ENCODE measurements around the gene DSCAML1.

DSCAML1 gene

DNA sequence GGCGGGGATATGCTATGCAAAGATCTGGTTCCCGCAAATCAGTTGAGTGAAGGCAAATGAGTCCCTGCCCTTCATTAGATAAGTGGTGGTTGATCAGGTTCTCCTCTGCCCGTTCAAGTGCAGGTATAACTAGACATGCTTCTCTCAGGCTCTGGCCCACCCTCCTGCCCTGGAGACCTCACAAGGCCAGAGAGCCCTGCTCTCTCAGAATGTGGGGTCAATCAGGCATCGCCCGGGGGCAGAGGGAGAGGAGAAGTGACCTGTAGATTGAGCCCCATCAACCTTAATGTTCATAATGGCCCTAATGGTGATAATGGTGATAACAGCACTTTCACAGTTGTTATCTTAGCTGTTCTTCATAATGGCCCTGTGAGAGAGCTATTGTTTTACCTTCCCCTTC, 224.3 kb downstream of the DSCAML1 start:
- no peak for DNase-seq

DNA sequence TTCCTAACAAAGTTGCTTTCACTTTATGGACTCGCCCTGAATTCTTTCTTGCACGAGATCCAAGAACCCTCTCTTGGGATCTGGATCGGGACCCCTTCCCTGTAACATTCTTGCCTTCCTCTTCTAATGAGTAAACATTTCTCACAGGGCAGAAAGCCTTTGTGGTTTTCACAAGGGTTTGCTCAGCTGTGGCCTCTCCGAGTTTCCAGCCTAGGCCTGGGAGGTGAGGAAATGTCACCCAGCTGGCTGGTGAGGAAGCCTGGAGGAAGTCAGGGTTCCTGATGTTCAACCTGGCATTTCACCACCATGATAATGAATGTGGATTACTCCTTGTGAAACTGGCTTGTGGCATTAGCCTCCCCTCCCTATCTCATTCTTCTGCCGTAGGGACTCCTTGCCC, 224.9 kb downstream of the DSCAML1 start:
- no peak for DNase-seq

- no peak for DNase-seq
Measured at GRCh38 chr11:117570701-117571100, 226.3 kb downstream of the DSCAML1 start.

- no peak for DNase-seq
Measured at GRCh38 chr11:117569911-117570310, 227.1 kb downstream of the DSCAML1 start.

DNA sequence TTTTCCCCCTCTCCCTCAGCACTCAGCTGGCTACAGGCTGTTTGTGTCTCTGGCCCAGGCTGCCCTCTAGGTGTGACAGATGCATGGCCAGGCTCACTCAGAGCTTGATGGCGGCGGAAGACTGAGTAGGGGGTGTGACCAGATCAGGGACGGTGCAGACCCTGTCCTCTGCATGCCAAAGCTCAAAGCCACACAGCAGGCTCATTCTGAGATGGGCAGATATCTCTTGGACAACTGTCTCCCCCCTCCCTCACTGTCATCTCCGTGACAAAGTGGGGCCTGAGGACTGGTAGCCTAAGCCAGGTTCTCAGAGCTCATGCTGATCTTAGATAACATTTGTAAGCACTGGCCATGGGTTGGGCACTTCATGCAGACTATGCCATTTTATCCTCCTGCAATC, 231.3 kb downstream of the DSCAML1 start:
- DNase-seq: no peak

DNA sequence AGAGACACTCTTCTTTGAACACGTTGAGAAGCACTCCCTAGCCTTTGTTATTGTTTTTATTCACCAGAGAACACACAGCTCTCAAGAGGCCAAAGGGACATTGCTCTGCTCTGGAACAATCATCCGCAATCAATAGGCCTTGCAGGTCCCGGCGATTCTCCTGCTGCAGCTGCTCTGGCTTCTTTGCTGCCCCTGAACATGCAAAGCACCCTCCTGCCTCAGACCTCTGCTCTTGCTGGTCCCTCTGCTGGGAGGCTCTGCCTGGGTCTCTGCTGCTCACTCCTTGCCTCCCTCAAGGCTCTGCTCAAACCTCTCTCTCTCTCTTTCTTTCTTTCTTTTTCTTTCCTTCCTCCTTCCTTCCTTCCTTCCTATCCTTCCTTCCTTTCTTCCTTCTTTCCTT, 232.7 kb downstream of the DSCAML1 start:
- DNase-seq: no peak

DNA sequence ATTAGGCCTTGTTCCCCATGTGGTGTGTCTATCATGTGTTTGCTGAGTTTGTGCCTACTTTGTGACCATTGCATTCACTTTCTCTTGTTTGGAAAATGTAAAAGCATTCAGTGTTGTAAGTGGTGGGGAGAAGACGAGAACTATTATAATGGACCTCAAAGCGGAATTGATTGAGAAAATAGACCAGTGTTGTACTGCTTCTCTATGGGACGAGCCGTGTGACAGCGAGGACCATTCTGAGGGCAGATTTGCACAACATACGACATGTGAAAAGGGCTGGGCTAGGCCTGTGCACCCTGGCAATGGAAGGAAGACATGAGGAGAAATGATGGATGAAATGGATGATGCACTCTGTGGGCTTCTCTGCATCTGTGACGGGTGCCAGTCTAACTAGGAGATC, 233.5 kb downstream of the DSCAML1 start:
- no peak for DNase-seq

GRCh38 chr11:117562136-117562535, 234.9 kb downstream of the DSCAML1 start:
- no peak for DNase-seq

GRCh38 chr11:117560780-117561530, 236.1 kb downstream of the DSCAML1 start:
- DNase-seq: no peak

DNA sequence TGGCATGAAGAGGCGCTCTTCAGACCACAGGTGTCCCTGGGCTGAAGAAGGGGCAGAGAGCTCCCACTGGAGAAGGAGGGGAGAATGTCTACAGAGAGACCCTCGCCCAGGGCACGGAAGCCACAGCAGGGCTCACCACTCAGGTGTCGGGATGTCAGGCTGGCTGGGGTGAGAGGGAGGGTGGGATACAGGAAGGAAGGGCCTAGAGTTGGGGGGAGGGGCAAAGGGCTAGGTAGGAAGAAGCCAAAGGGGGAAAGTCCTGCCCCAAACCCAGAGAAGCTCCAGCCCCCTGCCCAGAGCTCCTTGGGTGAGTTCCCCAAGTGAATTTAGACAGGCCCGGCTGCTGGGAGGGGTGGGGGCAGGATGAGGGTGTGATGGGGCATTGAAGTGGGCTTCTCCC, 237.3 kb downstream of the DSCAML1 start:
- no peak for DNase-seq

GRCh38 chr11:117557361-117557760, 239.7 kb downstream of the DSCAML1 start:
- no peak for DNase-seq

- no peak for DNase-seq
Measured at GRCh38 chr11:117554601-117555333, 242.2 kb downstream of the DSCAML1 start.

DNA sequence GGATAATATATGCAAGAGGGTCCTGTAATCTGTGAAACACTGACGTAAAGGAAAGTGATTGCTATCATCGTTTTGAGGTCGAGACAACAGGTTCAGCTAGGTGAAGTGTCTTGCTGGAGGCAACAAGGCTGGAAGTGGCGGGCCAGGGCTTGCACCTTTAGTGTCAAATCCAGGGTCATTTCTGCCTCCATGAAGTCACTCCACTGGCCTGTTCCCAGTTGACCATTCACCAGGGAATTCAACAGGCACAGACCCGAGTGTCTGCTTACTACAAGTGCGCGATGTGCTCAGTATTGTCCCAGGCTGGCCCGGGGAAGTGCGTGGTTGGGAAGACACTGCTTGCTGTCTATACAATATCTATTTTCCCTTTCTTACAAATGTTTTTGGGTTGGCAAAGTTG, 244.4 kb downstream of the DSCAML1 start:
- no peak for DNase-seq

- no peak for DNase-seq
Measured at GRCh38 chr11:117551761-117552343, 245.2 kb downstream of the DSCAML1 start.

- no peak for DNase-seq
Measured at GRCh38 chr11:117550466-117550865, 246.6 kb downstream of the DSCAML1 start.

GRCh38 chr11:117549417-117549816, 247.6 kb downstream of the DSCAML1 start:
- DNase-seq: no peak

- DNase-seq: no peak
Measured at GRCh38 chr11:117548876-117549275, 248.1 kb downstream of the DSCAML1 start.

GRCh38 chr11:117547946-117548345, 249.1 kb downstream of the DSCAML1 start:
- DNase-seq: no peak

DNA sequence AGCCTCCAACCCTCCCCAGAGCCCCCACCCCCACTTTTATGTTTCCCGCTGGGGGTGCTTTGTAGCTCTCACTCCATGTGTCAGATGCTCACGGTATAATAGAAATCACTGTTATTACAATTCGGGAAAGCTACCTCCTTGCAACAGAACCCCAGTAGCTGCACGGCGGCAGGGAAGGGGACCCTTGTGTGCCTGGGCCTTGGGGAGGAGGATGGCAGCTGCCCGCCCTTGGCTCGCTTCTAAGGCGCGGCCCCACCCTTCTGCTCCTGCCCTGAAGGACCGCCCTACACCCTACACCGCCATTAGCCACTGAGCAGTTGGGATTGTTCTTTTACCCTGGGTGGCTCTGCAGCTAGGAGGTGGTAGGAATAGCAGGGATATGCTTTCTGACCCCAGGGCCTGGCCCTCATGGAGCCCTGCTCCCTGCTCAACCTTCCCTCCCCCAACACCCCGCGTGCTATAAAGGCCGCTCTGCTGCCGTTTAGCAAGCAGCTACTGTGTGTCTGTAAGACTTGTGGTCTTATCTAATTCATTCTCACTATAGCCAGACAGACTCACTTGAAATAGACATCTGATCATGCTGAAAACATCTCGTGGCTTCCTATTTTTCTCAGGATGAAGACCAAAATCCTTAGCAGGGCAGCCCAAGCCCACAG, 249.7 kb downstream of the DSCAML1 start:
- no peak for DNase-seq

DNA sequence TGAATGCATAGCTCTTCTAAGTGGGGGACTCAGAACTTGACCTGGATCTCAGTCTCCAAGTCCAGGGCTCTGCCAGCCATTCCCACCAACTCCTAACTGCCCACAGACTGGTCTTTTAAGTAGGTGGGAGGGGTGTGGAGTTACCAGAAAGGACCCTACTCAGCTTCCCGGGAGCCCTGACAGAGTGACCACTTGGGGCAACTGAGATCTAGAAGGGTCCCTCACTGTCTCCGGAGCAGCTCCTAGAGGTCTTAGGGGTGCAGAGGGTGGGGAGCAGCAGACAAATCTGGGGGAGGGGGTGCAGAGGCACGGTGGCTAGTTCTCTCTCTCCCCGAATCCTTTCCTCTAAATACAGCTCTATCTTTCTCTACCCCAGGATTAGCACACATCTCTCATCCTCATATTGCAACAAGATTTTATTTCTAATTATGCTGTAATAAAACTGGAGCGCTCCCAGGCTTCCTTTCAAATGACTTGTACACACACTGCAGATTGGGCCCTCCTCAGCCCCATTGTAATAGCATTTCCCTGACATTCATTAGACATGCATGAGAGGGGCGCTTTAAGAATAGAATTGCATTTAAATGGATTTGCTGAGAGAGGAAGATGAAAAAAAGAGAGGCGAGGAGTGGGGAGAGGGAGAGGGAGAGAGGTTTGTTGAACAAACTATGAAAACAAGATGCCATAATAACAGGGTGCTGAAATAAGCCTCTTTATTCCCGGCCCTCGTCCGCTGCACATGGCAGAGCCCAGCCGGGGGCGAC, 250.4 kb downstream of the DSCAML1 start:
- DNase-seq: no peak

GRCh38 chr11:117545706-117546105, 251.3 kb downstream of the DSCAML1 start:
- no peak for DNase-seq

- no peak for DNase-seq
Measured at GRCh38 chr11:117544130-117544800, 252.8 kb downstream of the DSCAML1 start.

All from activated CD4-positive, alpha-beta T cell treated with anti-CD3 and anti-CD28 coated beads, Interleukin-2, amount 50 U/mL, for 1 hour (primary cell).